HEK293 (cell line): Measurements from ENCODE around the gene KRTAP21-3.

Source experiments
- CTCF ChIA-PET: fragments of 350-600 bp; formaldehyde crosslinking; extraction: SDS; loops from one replicate; lab custom pipeline; 2021; ENCODE audit warnings: antibody characterized with exemption; lab: Yijun Ruan, JAX
- POLR2A ChIA-PET: fragments of 300-600 bp; formaldehyde crosslinking; extraction: SDS; loops from one replicate; lab custom pipeline; 2020; ENCODE audit warnings: antibody characterized with exemption, inconsistent platforms; lab: Yijun Ruan, JAX
- H3K27ac ChIP-seq: fragments of 200-500 bp; sonication (Bioruptor generic); 2 replicates; pipeline ENCODE4 v1.5.1; 2014; ENCODE audit warnings: low read depth, low read length, control low read depth, inconsistent platforms; ENCODE audit errors: extremely low read depth
- H3K36me3 ChIP-seq, 2 experiments: fragments of 200-500 bp in 1 of 2; sonication (Bioruptor generic) in 1 of 2; 1 replicate in 1 of 2; 2 replicates in 1 of 2; pipeline ENCODE4 v1.5.1; 2014 to 2017; ENCODE audit warnings: inconsistent platforms in 2 of 2, low read length in 2 of 2; ENCODE audit not compliant: control insufficient read depth in 2 of 2, insufficient read depth in 1 of 2
- H3K4me1 ChIP-seq: fragments of 200-500 bp; sonication (Bioruptor generic); 2 replicates; pipeline ENCODE4 v1.5.1; 2014; ENCODE audit warnings: mild to moderate bottlenecking, low read length, inconsistent platforms; ENCODE audit not compliant: control insufficient read depth, insufficient read depth
- H3K4me3 ChIP-seq: 2 replicates; pipeline ENCODE4 v1.5.1; 2011; ENCODE audit warnings: low read depth, mild to moderate bottlenecking, control low read depth, low read length, moderate library complexity
- H3K9me3 ChIP-seq: fragments of 200-500 bp; sonication (Bioruptor generic); 2 replicates; pipeline ENCODE4 v1.5.1; 2014; ENCODE audit warnings: low read depth, low read length, inconsistent platforms; ENCODE audit not compliant: control insufficient read depth, insufficient read depth
- KLF1 ChIP-seq: fragments of 450-650 bp; formaldehyde crosslinking; IDR thresholded peaks from 2 replicates; pipeline ENCODE4 v1.5.1; 2016; ENCODE audit warnings: missing biosample characterization, missing genetic modification characterization
- PRDM10 ChIP-seq: fragments of 450-650 bp; formaldehyde crosslinking; IDR thresholded peaks from 2 replicates; pipeline ENCODE4 v1.5.1; 2016; ENCODE audit warnings: missing biosample characterization, missing genetic modification characterization
- RBAK ChIP-seq: fragments of 450-650 bp; formaldehyde crosslinking; IDR thresholded peaks from 2 replicates; pipeline ENCODE4 v1.5.1; 2016; ENCODE audit warnings: missing biosample characterization, missing genetic modification characterization
- REST ChIP-seq: fragments of 450-650 bp; formaldehyde crosslinking; IDR thresholded peaks from 2 replicates; pipeline ENCODE4 v1.5.1; 2016; ENCODE audit warnings: missing biosample characterization, missing genetic modification characterization
- ZEB2 ChIP-seq: fragments of 450-650 bp; formaldehyde crosslinking; IDR thresholded peaks from 2 replicates; pipeline ENCODE4 v1.5.1; 2016; ENCODE audit warnings: missing biosample characterization, missing genetic modification characterization
- ZNF202 ChIP-seq: fragments of 450-650 bp; formaldehyde crosslinking; IDR thresholded peaks from 2 replicates; pipeline ENCODE4 v1.5.1; 2016; ENCODE audit warnings: missing biosample characterization, missing genetic modification characterization, borderline replicate concordance
- ZNF211 ChIP-seq: fragments of 450-650 bp; formaldehyde crosslinking; IDR thresholded peaks from 2 replicates; pipeline ENCODE4 v1.5.1; 2016; ENCODE audit warnings: low read depth, missing biosample characterization, missing genetic modification characterization
- ZNF214 ChIP-seq: fragments of 450-650 bp; formaldehyde crosslinking; IDR thresholded peaks from 2 replicates; pipeline ENCODE4 v1.5.1; 2017; ENCODE audit warnings: missing biosample characterization, mild to moderate bottlenecking, missing genetic modification characterization, borderline replicate concordance
- ZNF37A ChIP-seq: fragments of 450-650 bp; IDR thresholded peaks from 2 replicates; pipeline ENCODE4 v1.5.1; 2018; ENCODE audit warnings: missing biosample characterization, missing genetic modification characterization
- ZNF518A ChIP-seq: fragments of 450-650 bp; formaldehyde crosslinking; conservative IDR thresholded peaks from 2 replicates; pipeline ENCODE4 v1.5.1; 2016; ENCODE audit warnings: low read depth, missing biosample characterization, missing genetic modification characterization
- ZNF544 ChIP-seq: fragments of 450-650 bp; formaldehyde crosslinking; IDR thresholded peaks from 2 replicates; pipeline ENCODE4 v1.5.0; 2017; ENCODE audit warnings: missing biosample characterization, missing genetic modification characterization
- ZNF596 ChIP-seq: fragments of 450-650 bp; IDR thresholded peaks from 2 replicates; pipeline ENCODE4 v1.5.0; 2018; ENCODE audit warnings: missing biosample characterization, mild to moderate bottlenecking, missing genetic modification characterization, moderate library complexity
- ZNF623 ChIP-seq: fragments of 450-650 bp; formaldehyde crosslinking; IDR thresholded peaks from 2 replicates; pipeline ENCODE4 v1.5.1; 2016; ENCODE audit warnings: missing biosample characterization, missing genetic modification characterization
- ZNF660 ChIP-seq: fragments of 450-650 bp; IDR thresholded peaks from 2 replicates; pipeline ENCODE4 v1.5.1; 2018; ENCODE audit warnings: missing biosample characterization, mild to moderate bottlenecking, missing genetic modification characterization
- ZNF664 ChIP-seq: fragments of 450-650 bp; formaldehyde crosslinking; IDR thresholded peaks from 2 replicates; pipeline ENCODE4 v1.5.1; 2016; ENCODE audit warnings: missing biosample characterization, missing genetic modification characterization
- ZNF747 ChIP-seq: fragments of 450-650 bp; formaldehyde crosslinking; IDR thresholded peaks from 2 replicates; pipeline ENCODE4 v1.5.1; 2016; ENCODE audit warnings: missing biosample characterization, missing genetic modification characterization
- ZNF843 ChIP-seq: fragments of 450-650 bp; formaldehyde crosslinking; IDR thresholded peaks from 2 replicates; pipeline ENCODE4 v1.5.1; 2016; ENCODE audit warnings: missing biosample characterization, missing genetic modification characterization

Gene KRTAP21-3

GRCh38 chr21:30710499-30710898 is 8.1 kb downstream of the KRTAP21-3 start (continued):
- no peak for TF ChIP-seq PRDM10
- TF ChIP-seq RBAK = no peak
- no peak for TF ChIP-seq ZNF37A (tag by site-specific recombination)
- TF ChIP-seq ZNF660 (tag by site-specific recombination) = no peak

GRCh38 chr21:30707409-30707808 is 11.2 kb downstream of the KRTAP21-3 start:
- H3K9me3 ChIP-seq = no peaks in the 10 kb centered on the region
- TF ChIP-seq ZNF518A (tag by site-specific recombination) (no peak), ZNF843 (tag by site-specific recombination) (no peak), ZNF596 (tag by site-specific recombination) (no peak), ZNF211 (tag by site-specific recombination) (no peak), ZNF664 (tag by site-specific recombination) (no peak), ZNF747 (tag by site-specific recombination) (no peak), ZEB2 (tag by site-specific recombination) (no peak), ZNF214 (tag by site-specific recombination) (no peak), KLF1 (no peak), ZNF660 (tag by site-specific recombination) (no peak), ZNF544 (tag by site-specific recombination) (no peak), ZNF202 (tag by site-specific recombination) (no peak)
- TF ChIP-seq, all 188 proteins: peak for 0
- ChIA-PET CTCF (no interaction called here), POLR2A (no interaction called here)
- no peak overlapping the region for H3K4me3 ChIP-seq
- H3K36me3 ChIP-seq = no peaks in the 10 kb centered on the region
- H3K4me1 ChIP-seq = no peaks in the 10 kb centered on the region
- no peak overlapping the region for H3K27ac ChIP-seq

GRCh38 chr21:30695956-30696355 is 22.6 kb downstream of the KRTAP21-3 start:
- no peaks in the 10 kb centered on the region for H3K9me3 ChIP-seq
- no peak overlapping the region for H3K4me3 ChIP-seq
- ChIA-PET CTCF (no interaction called here), POLR2A (no interaction called here)
- no peaks in the 10 kb centered on the region for H3K36me3 ChIP-seq
- TF ChIP-seq REST (tag by site-specific recombination) (peak; percentile 52; the same call in 1 of the 2 replicates), ZNF623 (tag by site-specific recombination) (no peak)
- no peaks in the 10 kb centered on the region for H3K4me1 ChIP-seq
- no peak overlapping the region for H3K27ac ChIP-seq
